D721Med (cell line): ENCODE results near the gene KCNH2.
"Not testable (repeated sequence)": the region's sequence is repeated elsewhere in the genome, so short reads cannot be mapped to it uniquely, and the experiment has no call there.

ENCODE experiments used
- DNase-seq: peaks from one replicate; pipeline ENCODE4 v3.0.0; 2011; ENCODE audit warnings: low spot score; ENCODE audit not compliant: insufficient read length
- FAIRE-seq: peaks from 2 replicates; lab custom pipeline; 2011; peaks lifted over from hg19 to GRCh38; lab: Jason Lieb, UNC
- CTCF ChIP-seq: IDR thresholded peaks from 2 replicates; pipeline ENCODE4 v1.5.1; 2012; ENCODE audit warnings: mild to moderate bottlenecking, control low read depth; ENCODE audit not compliant: insufficient read depth; ENCODE audit errors: missing control alignments

Gene KCNH2

GRCh38 chr7:150914196-150914595, 63.9 kb downstream of the KCNH2 start:
- no peak for DNase-seq
- FAIRE-seq: no peak
- TF ChIP-seq CTCF: no peak

DNA sequence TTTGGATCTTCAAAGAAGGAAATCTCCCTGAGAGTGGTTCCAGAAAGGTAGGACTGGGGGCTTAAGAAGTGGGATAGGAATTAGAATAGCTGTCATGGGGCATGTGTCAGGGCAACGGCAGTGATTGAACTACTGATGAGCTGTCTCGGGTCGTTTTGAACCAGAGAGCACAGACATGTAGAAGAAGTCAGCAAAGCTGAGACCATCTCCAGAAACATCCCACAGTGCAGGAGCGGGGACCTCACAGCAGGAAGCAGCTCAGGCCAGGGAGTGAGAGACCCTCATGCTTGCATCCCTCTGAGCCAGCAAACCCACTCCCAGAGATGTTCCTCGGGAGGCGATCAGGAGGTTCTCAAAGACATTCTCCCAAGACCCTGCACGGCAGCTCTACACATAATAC, 65.7 kb downstream of the KCNH2 start:
- no peak for TF ChIP-seq CTCF
- DNase-seq (no peak), FAIRE-seq (no peak)

DNA sequence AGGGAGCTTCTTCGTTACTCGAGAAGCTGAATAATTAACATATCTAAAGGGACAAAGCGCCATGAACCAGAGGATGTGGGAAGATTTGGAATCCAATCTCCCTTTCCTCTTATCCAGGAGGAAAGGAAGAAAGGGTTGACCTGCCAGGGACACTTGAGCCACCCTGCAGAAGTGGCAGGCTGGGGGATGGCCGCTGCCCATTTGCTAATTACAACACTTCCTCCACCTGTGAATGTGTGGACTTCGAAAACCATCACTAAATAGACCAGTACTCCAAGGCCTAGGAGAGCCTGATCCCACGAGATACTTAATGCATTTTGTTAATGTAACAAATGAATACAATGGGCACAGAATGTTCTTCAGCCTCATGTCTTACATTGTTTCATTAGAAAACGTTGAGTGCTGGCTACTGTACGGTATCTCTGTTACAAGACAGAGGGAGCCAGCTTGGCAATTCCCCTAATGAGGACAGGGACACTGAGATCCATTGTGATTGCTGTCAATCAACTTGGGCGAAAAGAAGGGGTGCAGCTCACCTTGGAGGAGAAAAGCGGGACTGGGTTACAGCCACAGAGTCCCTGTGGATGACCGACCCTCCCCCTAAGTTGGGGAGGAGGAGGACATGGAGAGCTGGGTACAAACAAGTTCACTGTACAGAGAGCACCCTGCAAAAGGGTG, 66.4 kb downstream of the KCNH2 start:
- DNase-seq: no peak
- no peak for FAIRE-seq
- no peak for TF ChIP-seq CTCF

DNA sequence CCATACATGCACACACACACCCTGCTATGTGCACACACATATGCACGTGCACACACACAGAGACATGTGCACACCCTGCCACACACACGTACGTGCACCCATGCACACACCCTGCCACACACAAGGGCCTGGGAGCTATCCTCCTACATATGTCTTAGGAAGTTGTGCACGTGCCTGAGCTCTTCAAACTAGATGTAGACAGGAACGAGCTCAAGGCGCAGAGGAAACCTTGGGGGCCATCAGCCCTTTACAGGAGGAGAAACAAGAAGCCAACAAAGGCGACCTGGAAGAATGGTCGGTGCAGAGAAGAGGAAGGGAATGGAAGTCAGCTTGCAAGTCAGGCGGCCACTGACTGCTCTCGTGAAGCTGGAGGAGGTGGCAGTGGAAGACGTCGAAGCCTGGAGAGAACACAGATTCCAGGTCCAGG, 67.1 kb downstream of the KCNH2 start:
- DNase-seq (no peak), FAIRE-seq (no peak)
- TF ChIP-seq CTCF: no peak

GRCh38 chr7:150910305-150910995, 67.7 kb downstream of the KCNH2 start:
- FAIRE-seq, DNase-seq: not testable (repeated sequence)

- no peak for FAIRE-seq
Measured at GRCh38 chr7:150909200-150909995, 68.7 kb downstream of the KCNH2 start.

GRCh38 chr7:150908173-150908572, 69.9 kb downstream of the KCNH2 start:
- TF ChIP-seq CTCF: no peak
- DNase-seq (no peak), FAIRE-seq (no peak)

More at GRCh38 chr7:150909200-150909995, 68.7 kb downstream of the KCNH2 start:
- no peak for TF ChIP-seq CTCF
- no peak for DNase-seq
